ENCODE results near the gene SMIM23.

GRCh38 chr5:171794470-171794960 is 8.9 kb downstream of the SMIM23 start:
- no peak for TF ChIP-seq PATZ1 (CRISPR knock-in tag; IDR thresholded peaks at IDR 0.05; ENCODE audit: borderline replicate concordance)
- TF ChIP-seq ZFP3 (CRISPR knock-in tag; IDR thresholded peaks at IDR 0.05) = no peak
- no peak for TF ChIP-seq RARB (CRISPR knock-in tag; IDR thresholded peaks at IDR 0.05)

Measured in SK-N-SH treated with all-trans-retinoic acid at 6 μM for 48 hours (cell line).